NCI-H510A treated with DMSO at 0.1 percent for 48 hours (cell line): ENCODE data around the gene SPATS1.
"Not testable (repeated sequence)": the region's sequence is repeated elsewhere in the genome, so short reads cannot be mapped to it uniquely, and the experiment has no call there.

Experiments used
- DNase-seq: peaks from one replicate; lab custom pipeline; 2025; lab: John Stamatoyannopoulos, UW

SPATS1 gene

GRCh38 chr6:44311304-44311703, 31.1 kb upstream of the SPATS1 start:
- DNase-seq = no peak

GRCh38 chr6:44311767-44312166, 30.7 kb upstream of the SPATS1 start:
- no peak for DNase-seq

GRCh38 chr6:44312901-44313788, 29.3 kb upstream of the SPATS1 start, which contains the start of gene AARS2:
TSS of gene AARS2 (minus strand) at chr6:44313347. CDS start at chr6:44313323, 24 bp downstream.
- peak; percentile 90 for DNase-seq

GRCh38 chr6:44314657-44315056, 27.8 kb upstream of the SPATS1 start:
- DNase-seq = not testable (repeated sequence)

- no peak for DNase-seq
Measured at GRCh38 chr6:44315516-44315915, 26.9 kb upstream of the SPATS1 start.

- no peak for DNase-seq
Measured at GRCh38 chr6:44315951-44316350, 26.5 kb upstream of the SPATS1 start.

- no peak for DNase-seq
Measured at GRCh38 chr6:44316481-44316880, 26.0 kb upstream of the SPATS1 start.

- DNase-seq = not testable (repeated sequence)
Measured at GRCh38 chr6:44317136-44317631, 25.3 kb upstream of the SPATS1 start.

GRCh38 chr6:44321210-44321609, 21.2 kb upstream of the SPATS1 start:
- DNase-seq = no peak

GRCh38 chr6:44327096-44327495, 15.4 kb upstream of the SPATS1 start:
- no peak for DNase-seq

- no peak for DNase-seq
Measured at GRCh38 chr6:44327760-44328159, 14.7 kb upstream of the SPATS1 start.

- not testable (repeated sequence) for DNase-seq
Measured at GRCh38 chr6:44328203-44328602, 14.2 kb upstream of the SPATS1 start.

- DNase-seq = no peak
Measured at GRCh38 chr6:44329858-44330257, 12.6 kb upstream of the SPATS1 start.

GRCh38 chr6:44332585-44332984, 9.9 kb upstream of the SPATS1 start:
- no peak for DNase-seq

GRCh38 chr6:44333273-44333919, 9.1 kb upstream of the SPATS1 start:
- no peak for DNase-seq

- no peak for DNase-seq
Measured at GRCh38 chr6:44333942-44334341, 8.5 kb upstream of the SPATS1 start.

- no peak for DNase-seq
Measured at GRCh38 chr6:44335631-44336030, 6.8 kb upstream of the SPATS1 start.

GRCh38 chr6:44338228-44339122, 4.0 kb upstream of the SPATS1 start:
- DNase-seq = peak; percentile 88

GRCh38 chr6:44339301-44339700, 3.1 kb upstream of the SPATS1 start:
- DNase-seq = no peak

GRCh38 chr6:44339763-44340625, 2.5 kb upstream of the SPATS1 start:
- no peak for DNase-seq
